Ishikawa (cell line): ENCODE results near the gene FBXO4.

Experiments
- CEBPB ChIP-seq: IDR thresholded peaks from 2 replicates; pipeline ENCODE4 v1.6.1; 2012
- CREB1 ChIP-seq: IDR thresholded peaks from 2 replicates; pipeline ENCODE4 v1.6.1; 2012; ENCODE audit warnings: low read depth
- EGR1 ChIP-seq: IDR thresholded peaks from 2 replicates; pipeline ENCODE4 v1.6.1; 2012
- EP300 ChIP-seq: IDR thresholded peaks from 2 replicates; pipeline ENCODE4 v1.6.1; 2012; ENCODE audit warnings: borderline replicate concordance
- FOXM1 ChIP-seq: IDR thresholded peaks from 2 replicates; pipeline ENCODE4 v1.6.1; 2012; ENCODE audit warnings: low read depth, borderline replicate concordance
- MAX ChIP-seq: IDR thresholded peaks from 2 replicates; pipeline ENCODE4 v1.6.1; 2012
- NFIC ChIP-seq: IDR thresholded peaks from 2 replicates; pipeline ENCODE4 v1.6.1; 2012
- RAD21 ChIP-seq: IDR thresholded peaks from 2 replicates; pipeline ENCODE4 v1.6.1; 2012; ENCODE audit warnings: low read depth
- REST ChIP-seq: IDR thresholded peaks from 2 replicates; pipeline ENCODE4 v1.6.1; 2012; ENCODE audit warnings: low read depth, mild to moderate bottlenecking
- TAF1 ChIP-seq: IDR thresholded peaks from 2 replicates; pipeline ENCODE4 v1.6.1; 2012; ENCODE audit warnings: low read depth, mild to moderate bottlenecking
- TCF12 ChIP-seq: IDR thresholded peaks from 2 replicates; pipeline ENCODE4 v1.6.1; 2012; ENCODE audit warnings: low read depth
- TEAD4 ChIP-seq: IDR thresholded peaks from 2 replicates; pipeline ENCODE4 v1.6.1; 2012
- USF1 ChIP-seq: IDR thresholded peaks from 2 replicates; pipeline ENCODE4 v1.6.1; 2012
- YY1 ChIP-seq: IDR thresholded peaks from 2 replicates; pipeline ENCODE4 v1.6.1; 2012; ENCODE audit warnings: low read depth
- ZBTB7A ChIP-seq: IDR thresholded peaks from 2 replicates; pipeline ENCODE4 v1.6.1; 2012; ENCODE audit warnings: low read depth

FBXO4 gene

GRCh38 chr5:41973087-41973486 lies 48.0 kb downstream of the FBXO4 start:
- TF ChIP-seq CREB1 (no peak), REST (no peak), ZBTB7A (no peak), NFIC (no peak), TCF12 (no peak), RAD21 (no peak), MAX (no peak), USF1 (no peak)

- TF ChIP-seq MAX: no peak
- TF ChIP-seq TAF1: no peak
- TF ChIP-seq CREB1: no peak
- TF ChIP-seq ZBTB7A: no peak
- no peak for TF ChIP-seq TEAD4
- TF ChIP-seq YY1: no peak
- no peak for TF ChIP-seq FOXM1
- no peak for TF ChIP-seq CEBPB
- no peak for TF ChIP-seq EGR1
- no peak for TF ChIP-seq USF1
- TF ChIP-seq EP300: no peak
Measured at GRCh38 chr5:41973887-41974286, 48.8 kb downstream of the FBXO4 start.

- TF ChIP-seq EGR1 (no peak), MAX (no peak), CREB1 (no peak), REST (no peak), YY1 (no peak), TAF1 (no peak), TCF12 (no peak), ZBTB7A (no peak), NFIC (no peak), RAD21 (no peak), FOXM1 (no peak), TEAD4 (no peak), CEBPB (no peak), USF1 (no peak), EP300 (no peak)
Measured at GRCh38 chr5:41978676-41979075, 53.6 kb downstream of the FBXO4 start.

GRCh38 chr5:41980396-41980795 lies 55.3 kb downstream of the FBXO4 start:
- no peak for TF ChIP-seq TCF12
- no peak for TF ChIP-seq YY1
- TF ChIP-seq ZBTB7A: no peak

GRCh38 chr5:41980870-41981269 lies 55.8 kb downstream of the FBXO4 start:
- no peak for TF ChIP-seq EP300
- TF ChIP-seq EGR1: no peak
- no peak for TF ChIP-seq MAX
- TF ChIP-seq USF1: no peak
- TF ChIP-seq ZBTB7A: no peak
- no peak for TF ChIP-seq TAF1
- TF ChIP-seq RAD21: no peak
- TF ChIP-seq CEBPB: no peak
- no peak for TF ChIP-seq TCF12
- no peak for TF ChIP-seq TEAD4
- no peak for TF ChIP-seq YY1
- TF ChIP-seq REST: no peak
- no peak for TF ChIP-seq CREB1
- no peak for TF ChIP-seq NFIC
- TF ChIP-seq FOXM1: no peak
